Measurements from ENCODE around the gene NRIP3. TPM values are rescaled to one million over a fixed set of nuclear protein-coding genes. Genes with fewer than 3 reads are reported as not detected.

The NRIP3 gene
- total and polyA plus RNA-seq, 2 of the 13 experiments (the other 11 are each of a cell fraction or from before 2014, with no cell fraction given): 0.04 to 0.07 TPM

DNA sequence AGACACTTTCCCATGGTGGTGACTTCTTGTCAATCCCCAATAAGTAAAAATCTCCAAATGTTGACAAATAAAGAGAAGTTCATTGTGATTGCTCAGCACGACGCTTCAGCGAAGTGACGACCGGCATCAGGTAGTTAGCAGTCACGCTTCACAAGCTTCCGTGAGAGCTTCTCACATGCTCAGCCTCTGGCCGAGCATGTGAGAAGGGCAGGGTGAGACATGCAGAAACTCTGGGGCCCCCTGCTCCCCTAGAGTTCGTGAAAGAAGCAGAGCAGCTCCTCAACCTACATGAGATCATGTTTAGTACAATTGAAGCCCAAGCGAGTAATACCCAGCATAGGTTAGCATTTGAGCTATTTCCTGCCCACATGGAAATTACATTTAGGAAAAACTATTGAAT lies 66.6 kb downstream of the NRIP3 start:
- FAIRE-seq (no peak), ATAC-seq (no peak), DNase-seq (ENCODE audit: low spot score) (no peak)
- no peak overlapping the region for H3K9ac ChIP-seq (ENCODE audit: insufficient read depth, low read depth, low read length)
- in situ Hi-C loops (cut with HindIII; ENCODE audit: extremely low pct_ligation_motif_present, low pct_unique_long_range_greater_than_20kb): no loop called here
- H2AFZ ChIP-seq (ENCODE audit: low read length): no peak overlapping the region
- peaks cover 7% of the 10 kb centered on the region for H3K4me1 ChIP-seq (ENCODE audit: insufficient read depth, low read length)
- H3K79me2 ChIP-seq (ENCODE audit: insufficient read depth, low read length): no peaks in the 10 kb centered on the region
- ChIA-PET POLR2A (interaction anchor here (1.5 kb wide), 1 partner anchor 26 kb away, joined by 3 read pairs; the partner anchor contains the start of gene AKIP1), CTCF (ENCODE audit: low intra/inter-chr PET ratio, low total read pairs) (no interaction called here)
- H3K9me3 ChIP-seq (ENCODE audit: low read length): no peaks in the 10 kb centered on the region
- no peak overlapping the region for H3K27ac ChIP-seq (ENCODE audit: extremely low read length, insufficient read depth, low read length)
- H3K4me2 ChIP-seq (ENCODE audit: low read depth, low read length): no peak overlapping the region
- H4K20me1 ChIP-seq (ENCODE audit: insufficient read depth, low read length): no peaks in the 10 kb centered on the region
- no peak overlapping the region for H3K4me3 ChIP-seq (replicated peaks in 1 of 3; ENCODE audit: insufficient read depth in 1 of 3, low read depth in 2 of 3, low read length in 3 of 3)
- no TSS peak for BruUV-seq (replicated peaks)
- H3K27me3 ChIP-seq (ENCODE audit: control insufficient read depth in 1 of 2, insufficient read depth in 2 of 2, low read length in 2 of 2): no peaks in the 10 kb centered on the region
- intact Hi-C loops (cut with micrococcal nuclease; ENCODE audit: unreplicated experiment): no loop called here
- H3K36me3 ChIP-seq (replicated peaks in 1 of 2; ENCODE audit: control insufficient read depth in 1 of 2, insufficient read depth in 2 of 2, low read length in 2 of 2): no peaks in the 10 kb centered on the region
- WGBS (ENCODE audit: low lambda C conversion rate): 87% methylated on average over 10 of the region's 10 CpGs
- TF ChIP-seq, protein P1, sequence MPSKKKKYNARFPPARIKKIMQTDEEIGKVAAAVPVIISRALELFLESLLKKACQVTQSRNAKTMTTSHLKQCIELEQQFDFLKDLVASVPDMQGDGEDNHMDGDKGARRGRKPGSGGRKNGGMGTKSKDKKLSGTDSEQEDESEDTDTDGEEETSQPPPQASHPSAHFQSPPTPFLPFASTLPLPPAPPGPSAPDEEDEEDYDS (CRISPR knock-in tag; IDR thresholded peaks at IDR 0.05): no peak
- TF ChIP-seq, protein P2, sequence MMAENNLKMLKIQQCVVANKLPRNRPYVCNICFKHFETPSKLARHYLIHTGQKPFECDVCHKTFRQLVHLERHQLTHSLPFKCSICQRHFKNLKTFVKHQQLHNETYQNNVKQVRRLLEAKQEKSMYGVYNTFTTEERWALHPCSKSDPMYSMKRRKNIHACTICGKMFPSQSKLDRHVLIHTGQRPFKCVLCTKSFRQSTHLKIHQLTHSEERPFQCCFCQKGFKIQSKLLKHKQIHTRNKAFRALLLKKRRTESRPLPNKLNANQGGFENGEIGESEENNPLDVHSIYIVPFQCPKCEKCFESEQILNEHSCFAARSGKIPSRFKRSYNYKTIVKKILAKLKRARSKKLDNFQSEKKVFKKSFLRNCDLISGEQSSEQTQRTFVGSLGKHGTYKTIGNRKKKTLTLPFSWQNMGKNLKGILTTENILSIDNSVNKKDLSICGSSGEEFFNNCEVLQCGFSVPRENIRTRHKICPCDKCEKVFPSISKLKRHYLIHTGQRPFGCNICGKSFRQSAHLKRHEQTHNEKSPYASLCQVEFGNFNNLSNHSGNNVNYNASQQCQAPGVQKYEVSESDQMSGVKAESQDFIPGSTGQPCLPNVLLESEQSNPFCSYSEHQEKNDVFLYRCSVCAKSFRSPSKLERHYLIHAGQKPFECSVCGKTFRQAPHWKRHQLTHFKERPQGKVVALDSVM (CRISPR knock-in tag; IDR thresholded peaks at IDR 0.05): no peak
- TF ChIP-seq SSRP1 (CRISPR knock-in tag; IDR thresholded peaks at IDR 0.05): no peak
- TF ChIP-seq ZNF749 (CRISPR knock-in tag; IDR thresholded peaks at IDR 0.05; ENCODE audit: borderline replicate concordance): no peak
- no peak for TF ChIP-seq ZNF446 (CRISPR knock-in tag; IDR thresholded peaks at IDR 0.05)
- TF ChIP-seq, protein P3, sequence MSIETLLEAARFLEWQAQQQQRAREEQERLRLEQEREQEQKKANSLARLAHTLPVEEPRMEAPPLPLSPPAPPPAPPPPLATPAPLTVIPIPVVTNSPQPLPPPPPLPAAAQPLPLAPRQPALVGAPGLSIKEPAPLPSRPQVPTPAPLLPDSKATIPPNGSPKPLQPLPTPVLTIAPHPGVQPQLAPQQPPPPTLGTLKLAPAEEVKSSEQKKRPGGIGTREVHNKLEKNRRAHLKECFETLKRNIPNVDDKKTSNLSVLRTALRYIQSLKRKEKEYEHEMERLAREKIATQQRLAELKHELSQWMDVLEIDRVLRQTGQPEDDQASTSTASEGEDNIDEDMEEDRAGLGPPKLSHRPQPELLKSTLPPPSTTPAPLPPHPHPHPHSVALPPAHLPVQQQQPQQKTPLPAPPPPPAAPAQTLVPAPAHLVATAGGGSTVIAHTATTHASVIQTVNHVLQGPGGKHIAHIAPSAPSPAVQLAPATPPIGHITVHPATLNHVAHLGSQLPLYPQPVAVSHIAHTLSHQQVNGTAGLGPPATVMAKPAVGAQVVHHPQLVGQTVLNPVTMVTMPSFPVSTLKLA (IDR thresholded peaks at IDR 0.05): no peak
- TF ChIP-seq TMF1 (CRISPR knock-in tag; IDR thresholded peaks at IDR 0.05; ENCODE audit: low read depth): no peak
- no peak for TF ChIP-seq KDM3A (CRISPR knock-in tag; IDR thresholded peaks at IDR 0.05; ENCODE audit: low read depth)
- no peak for TF ChIP-seq BCL6 (CRISPR knock-in tag; IDR thresholded peaks at IDR 0.05)
- TF ChIP-seq, protein P4, sequence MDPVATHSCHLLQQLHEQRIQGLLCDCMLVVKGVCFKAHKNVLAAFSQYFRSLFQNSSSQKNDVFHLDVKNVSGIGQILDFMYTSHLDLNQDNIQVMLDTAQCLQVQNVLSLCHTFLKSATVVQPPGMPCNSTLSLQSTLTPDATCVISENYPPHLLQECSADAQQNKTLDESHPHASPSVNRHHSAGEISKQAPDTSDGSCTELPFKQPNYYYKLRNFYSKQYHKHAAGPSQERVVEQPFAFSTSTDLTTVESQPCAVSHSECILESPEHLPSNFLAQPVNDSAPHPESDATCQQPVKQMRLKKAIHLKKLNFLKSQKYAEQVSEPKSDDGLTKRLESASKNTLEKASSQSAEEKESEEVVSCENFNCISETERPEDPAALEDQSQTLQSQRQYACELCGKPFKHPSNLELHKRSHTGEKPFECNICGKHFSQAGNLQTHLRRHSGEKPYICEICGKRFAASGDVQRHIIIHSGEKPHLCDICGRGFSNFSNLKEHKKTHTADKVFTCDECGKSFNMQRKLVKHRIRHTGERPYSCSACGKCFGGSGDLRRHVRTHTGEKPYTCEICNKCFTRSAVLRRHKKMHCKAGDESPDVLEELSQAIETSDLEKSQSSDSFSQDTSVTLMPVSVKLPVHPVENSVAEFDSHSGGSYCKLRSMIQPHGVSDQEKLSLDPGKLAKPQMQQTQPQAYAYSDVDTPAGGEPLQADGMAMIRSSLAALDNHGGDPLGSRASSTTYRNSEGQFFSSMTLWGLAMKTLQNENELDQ (CRISPR knock-in tag; IDR thresholded peaks at IDR 0.05; ENCODE audit: borderline replicate concordance): no peak
- TF ChIP-seq, protein P5, sequence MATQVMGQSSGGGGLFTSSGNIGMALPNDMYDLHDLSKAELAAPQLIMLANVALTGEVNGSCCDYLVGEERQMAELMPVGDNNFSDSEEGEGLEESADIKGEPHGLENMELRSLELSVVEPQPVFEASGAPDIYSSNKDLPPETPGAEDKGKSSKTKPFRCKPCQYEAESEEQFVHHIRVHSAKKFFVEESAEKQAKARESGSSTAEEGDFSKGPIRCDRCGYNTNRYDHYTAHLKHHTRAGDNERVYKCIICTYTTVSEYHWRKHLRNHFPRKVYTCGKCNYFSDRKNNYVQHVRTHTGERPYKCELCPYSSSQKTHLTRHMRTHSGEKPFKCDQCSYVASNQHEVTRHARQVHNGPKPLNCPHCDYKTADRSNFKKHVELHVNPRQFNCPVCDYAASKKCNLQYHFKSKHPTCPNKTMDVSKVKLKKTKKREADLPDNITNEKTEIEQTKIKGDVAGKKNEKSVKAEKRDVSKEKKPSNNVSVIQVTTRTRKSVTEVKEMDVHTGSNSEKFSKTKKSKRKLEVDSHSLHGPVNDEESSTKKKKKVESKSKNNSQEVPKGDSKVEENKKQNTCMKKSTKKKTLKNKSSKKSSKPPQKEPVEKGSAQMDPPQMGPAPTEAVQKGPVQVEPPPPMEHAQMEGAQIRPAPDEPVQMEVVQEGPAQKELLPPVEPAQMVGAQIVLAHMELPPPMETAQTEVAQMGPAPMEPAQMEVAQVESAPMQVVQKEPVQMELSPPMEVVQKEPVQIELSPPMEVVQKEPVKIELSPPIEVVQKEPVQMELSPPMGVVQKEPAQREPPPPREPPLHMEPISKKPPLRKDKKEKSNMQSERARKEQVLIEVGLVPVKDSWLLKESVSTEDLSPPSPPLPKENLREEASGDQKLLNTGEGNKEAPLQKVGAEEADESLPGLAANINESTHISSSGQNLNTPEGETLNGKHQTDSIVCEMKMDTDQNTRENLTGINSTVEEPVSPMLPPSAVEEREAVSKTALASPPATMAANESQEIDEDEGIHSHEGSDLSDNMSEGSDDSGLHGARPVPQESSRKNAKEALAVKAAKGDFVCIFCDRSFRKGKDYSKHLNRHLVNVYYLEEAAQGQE (IDR thresholded peaks at IDR 0.05; ENCODE audit: borderline replicate concordance in 1 of 2, low read depth in 1 of 2, low read length in 2 of 2): no peak
- TF ChIP-seq ZNF432 (CRISPR knock-in tag; IDR thresholded peaks at IDR 0.05; ENCODE audit: borderline replicate concordance): no peak
- no peak for TF ChIP-seq ZNF547 (CRISPR knock-in tag; IDR thresholded peaks at IDR 0.05)
- TF ChIP-seq RAD51 (IDR thresholded peaks at IDR 0.05; ENCODE audit: borderline replicate concordance): no peak
- TF ChIP-seq RBM22 (optimal IDR thresholded peaks at IDR 0.05; ENCODE audit: low read length): no peak
- no peak for TF ChIP-seq ZNF160 (CRISPR knock-in tag; IDR thresholded peaks at IDR 0.05)
